ENCODE data around the gene GREB1L.

DNA sequence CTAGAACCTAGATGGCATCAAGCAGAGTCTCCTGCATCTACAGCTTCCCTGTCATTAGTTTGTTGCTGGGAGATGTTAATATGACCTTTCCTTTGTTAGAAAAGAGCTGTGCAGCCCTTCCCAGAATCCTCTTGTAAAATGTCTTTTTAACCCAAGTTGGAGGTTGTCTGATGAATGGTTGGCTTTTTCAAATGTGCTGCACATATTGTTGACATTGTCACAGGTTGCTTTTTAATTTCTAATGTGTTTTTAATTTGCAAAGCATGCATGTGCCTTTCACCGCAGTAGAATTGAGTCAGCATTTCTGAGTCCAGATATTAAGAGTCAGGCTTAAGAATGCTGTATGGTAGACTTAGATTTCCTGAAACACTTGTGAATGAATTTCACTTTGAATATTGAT, 120.8 kb downstream of the GREB1L start:
- TF ChIP-seq, protein P1, sequence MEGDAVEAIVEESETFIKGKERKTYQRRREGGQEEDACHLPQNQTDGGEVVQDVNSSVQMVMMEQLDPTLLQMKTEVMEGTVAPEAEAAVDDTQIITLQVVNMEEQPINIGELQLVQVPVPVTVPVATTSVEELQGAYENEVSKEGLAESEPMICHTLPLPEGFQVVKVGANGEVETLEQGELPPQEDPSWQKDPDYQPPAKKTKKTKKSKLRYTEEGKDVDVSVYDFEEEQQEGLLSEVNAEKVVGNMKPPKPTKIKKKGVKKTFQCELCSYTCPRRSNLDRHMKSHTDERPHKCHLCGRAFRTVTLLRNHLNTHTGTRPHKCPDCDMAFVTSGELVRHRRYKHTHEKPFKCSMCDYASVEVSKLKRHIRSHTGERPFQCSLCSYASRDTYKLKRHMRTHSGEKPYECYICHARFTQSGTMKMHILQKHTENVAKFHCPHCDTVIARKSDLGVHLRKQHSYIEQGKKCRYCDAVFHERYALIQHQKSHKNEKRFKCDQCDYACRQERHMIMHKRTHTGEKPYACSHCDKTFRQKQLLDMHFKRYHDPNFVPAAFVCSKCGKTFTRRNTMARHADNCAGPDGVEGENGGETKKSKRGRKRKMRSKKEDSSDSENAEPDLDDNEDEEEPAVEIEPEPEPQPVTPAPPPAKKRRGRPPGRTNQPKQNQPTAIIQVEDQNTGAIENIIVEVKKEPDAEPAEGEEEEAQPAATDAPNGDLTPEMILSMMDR (IDR thresholded peaks at IDR 0.05) = no peak
- TF ChIP-seq POLR2A (IDR thresholded peaks at IDR 0.05) = no peak
